Stomach smooth muscle (tissue), 2 donors: ENCODE results near the gene TNS1.
A peak's percentile ranks its signal among the peaks of the same experiment; 100 is the strongest.
"Not testable (repeated sequence)": the region's sequence is repeated elsewhere in the genome, so short reads cannot be mapped to it uniquely, and the experiment has no call there.

ENCODE experiments used
- H3K27ac ChIP-seq: one replicate; pipeline ENCODE4 v1.7.0; 2013; ENCODE audit warnings: mild to moderate bottlenecking, low read length, inconsistent platforms
- H3K27me3 ChIP-seq, 2 donors: one replicate each; pipeline ENCODE4 v1.7.0; 2013; ENCODE audit warnings: low read length in 2 of 2; ENCODE audit not compliant: insufficient read depth in 2 of 2, control insufficient read depth in 1 of 2
- H3K36me3 ChIP-seq, 2 donors: one replicate each; pipeline ENCODE4 v1.7.0; 2013; ENCODE audit warnings: low read length in 2 of 2; ENCODE audit not compliant: control insufficient read depth in 2 of 2, insufficient read depth in 2 of 2
- H3K4me1 ChIP-seq: one replicate; pipeline ENCODE4 v1.7.0; 2013; ENCODE audit warnings: low read length; ENCODE audit not compliant: control insufficient read depth, insufficient read depth
- H3K4me3 ChIP-seq, 2 donors: one replicate each; pipeline ENCODE4 v1.7.0; 2013; ENCODE audit warnings: low read length in 2 of 2
- H3K9ac ChIP-seq, 2 donors: one replicate each; pipeline ENCODE4 v1.7.0; 2013; ENCODE audit warnings: low read length in 2 of 2, mild to moderate bottlenecking in 1 of 2
- H3K9me3 ChIP-seq, 2 donors: one replicate each; pipeline ENCODE4 v1.7.0; 2013; ENCODE audit warnings: low read length in 2 of 2; ENCODE audit not compliant: control insufficient read depth in 2 of 2
- donor health status: healthy.
- donor health status: Pancreatic carcinoma.

TNS1 gene

DNA sequence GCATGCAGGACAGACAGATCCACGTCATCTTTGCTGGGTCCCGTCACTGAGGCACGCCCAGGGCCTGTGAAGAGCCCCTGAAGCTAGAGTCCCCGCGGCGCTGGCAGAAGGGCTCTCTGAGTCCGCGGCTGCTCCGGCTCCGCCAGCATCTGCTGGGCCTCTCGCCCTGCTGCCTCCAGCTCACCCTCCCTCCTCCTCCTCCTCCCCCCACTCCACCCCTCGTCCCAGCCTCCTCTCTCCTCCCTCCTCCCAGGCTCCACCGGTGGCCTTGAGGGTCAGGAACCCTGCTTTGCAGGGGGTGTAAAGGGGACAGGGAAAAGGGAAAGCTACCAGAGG, at the start of gene TNS1:
Gene TNS1, minus strand, starts transcription at position 151 of the 336 bp plus-strand sequence. Its CDS starts 123 bp downstream, at position 28.
- H3K9me3 ChIP-seq, result no peaks in the 10 kb centered on the region
- H3K36me3 ChIP-seq, result no peaks in the 10 kb centered on the region
- H3K4me3 ChIP-seq, result peak within 1 kb of the TSS; percentile 18 to 62
- H3K27me3 ChIP-seq, result peaks cover 0 to 7% of the 10 kb centered on the region in 2 donors
- H3K4me1 ChIP-seq, result peaks cover 16% of the 10 kb centered on the region
- peak within 1 kb of the TSS; percentile 14 to 29 for H3K9ac ChIP-seq
- H3K27ac ChIP-seq, result no peak within 1 kb of the TSS

DNA sequence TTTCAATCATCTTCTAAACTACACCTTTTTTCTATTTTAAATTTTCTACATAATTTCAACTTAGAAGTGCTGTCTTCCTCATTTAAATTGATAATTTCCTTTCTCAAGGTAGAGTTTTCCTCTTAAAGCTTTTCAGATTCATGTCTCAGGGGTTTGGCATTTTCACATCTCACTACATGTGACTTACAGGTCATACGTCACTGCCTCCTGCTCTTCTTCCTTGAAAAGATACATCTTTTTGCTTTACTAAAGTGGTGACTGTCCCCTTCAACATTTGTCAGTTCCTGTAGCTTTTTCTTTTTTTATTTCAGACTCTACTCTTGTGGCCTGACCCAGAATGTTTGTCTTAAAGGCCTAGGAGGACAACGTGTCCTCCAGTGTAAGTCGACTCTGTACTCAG, 49.1 kb upstream of the TNS1 start:
- no peak overlapping the region for H3K4me3 ChIP-seq
- H3K4me1 ChIP-seq, result no peaks in the 10 kb centered on the region
- no peak overlapping the region for H3K9ac ChIP-seq
- H3K27me3 ChIP-seq, result no peaks in the 10 kb centered on the region
- no peak overlapping the region for H3K27ac ChIP-seq
- H3K9me3 ChIP-seq, result peaks cover 6 to 10% of the 10 kb centered on the region in 2 donors
- H3K36me3 ChIP-seq, result no peaks in the 10 kb centered on the region

DNA sequence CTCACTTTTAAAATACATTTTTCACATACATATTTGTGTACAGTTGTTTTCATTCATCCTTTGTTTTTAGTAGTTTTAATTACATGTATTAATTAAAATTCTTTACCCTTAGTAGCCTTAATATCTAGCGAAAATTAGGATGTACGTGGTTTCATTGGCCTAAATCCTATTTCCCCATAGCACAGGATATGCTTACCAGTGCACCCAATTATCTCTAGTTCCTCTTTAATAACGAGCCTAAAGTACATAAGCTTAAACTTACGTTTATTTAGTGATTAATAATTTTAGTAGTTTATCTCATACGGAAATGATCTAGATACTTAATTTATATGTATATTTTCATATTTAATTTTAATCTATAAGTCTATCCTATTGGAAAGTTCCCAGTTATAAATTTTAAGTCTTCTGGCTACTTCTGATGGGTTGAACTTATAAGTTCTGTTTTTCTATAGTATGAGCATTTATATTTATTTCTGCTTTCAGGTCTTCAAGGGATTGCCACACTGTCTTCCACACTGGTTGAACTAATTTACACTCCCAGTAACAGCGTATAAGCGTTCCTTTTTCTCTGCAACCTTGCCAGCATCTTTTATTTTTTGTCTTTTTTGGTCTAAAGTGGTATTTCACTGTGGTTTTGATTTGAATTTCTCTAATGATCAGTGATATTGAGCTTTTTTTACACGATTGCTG, 44.9 kb upstream of the TNS1 start:
- H3K4me1 ChIP-seq, result no peaks in the 10 kb centered on the region
- no peaks in the 10 kb centered on the region for H3K27me3 ChIP-seq
- H3K27ac ChIP-seq, result no peak overlapping the region
- no peak overlapping the region for H3K9ac ChIP-seq
- H3K36me3 ChIP-seq, result no peaks in the 10 kb centered on the region
- H3K9me3 ChIP-seq, result peaks cover 6 to 10% of the 10 kb centered on the region in 2 donors
- H3K4me3 ChIP-seq, result no peak overlapping the region

DNA sequence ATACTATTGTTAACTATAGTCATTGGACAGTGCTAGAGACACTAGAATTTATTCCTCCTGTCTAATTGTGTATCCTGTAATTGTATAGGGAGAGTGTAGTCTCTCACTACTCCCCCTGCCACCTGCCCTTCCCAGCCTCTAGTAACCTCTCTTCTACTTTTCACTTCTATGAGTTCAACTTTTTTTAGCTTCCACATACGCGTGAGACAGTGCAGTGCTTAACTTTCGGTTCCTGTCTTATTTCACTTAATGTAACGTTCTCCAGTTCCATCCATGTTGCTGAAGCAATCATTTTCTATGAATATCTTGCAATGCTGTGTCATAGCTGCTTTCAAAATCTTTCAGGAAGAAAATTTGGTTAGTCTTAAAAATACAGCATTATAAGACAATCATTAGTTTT, 43.4 kb upstream of the TNS1 start:
- Histone ChIP-seq H3K36me3 (no peaks in the 10 kb centered on the region), H3K4me3 (no peak overlapping the region), H3K9me3 (peaks cover 6 to 10% of the 10 kb centered on the region in 2 donors), H3K27ac (no peak overlapping the region), H3K27me3 (no peaks in the 10 kb centered on the region), H3K4me1 (no peaks in the 10 kb centered on the region), H3K9ac (no peak overlapping the region)

DNA sequence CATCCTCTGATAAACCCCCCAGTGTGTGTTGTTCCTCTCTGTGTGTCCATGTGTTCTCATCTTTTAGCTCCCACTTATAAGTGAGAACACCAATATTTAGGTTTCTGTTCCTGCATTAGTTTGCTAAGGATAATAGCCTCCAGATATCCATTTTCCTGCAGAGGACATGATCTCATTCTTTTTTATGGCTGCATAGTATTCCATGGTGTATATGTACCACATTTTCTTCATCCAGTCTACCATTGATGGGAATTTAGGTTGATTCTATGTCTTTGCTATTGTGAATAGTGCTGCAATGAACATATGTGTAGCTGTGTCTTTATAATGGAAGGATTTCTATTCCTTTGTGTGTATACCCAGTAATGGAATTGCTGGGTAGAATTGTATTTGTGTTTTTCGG, 41.8 kb upstream of the TNS1 start:
- H3K27ac ChIP-seq, H3K4me1 ChIP-seq, H3K9me3 ChIP-seq, H3K36me3 ChIP-seq, H3K4me3 ChIP-seq, H3K27me3 ChIP-seq, H3K9ac ChIP-seq: not testable (repeated sequence)

DNA sequence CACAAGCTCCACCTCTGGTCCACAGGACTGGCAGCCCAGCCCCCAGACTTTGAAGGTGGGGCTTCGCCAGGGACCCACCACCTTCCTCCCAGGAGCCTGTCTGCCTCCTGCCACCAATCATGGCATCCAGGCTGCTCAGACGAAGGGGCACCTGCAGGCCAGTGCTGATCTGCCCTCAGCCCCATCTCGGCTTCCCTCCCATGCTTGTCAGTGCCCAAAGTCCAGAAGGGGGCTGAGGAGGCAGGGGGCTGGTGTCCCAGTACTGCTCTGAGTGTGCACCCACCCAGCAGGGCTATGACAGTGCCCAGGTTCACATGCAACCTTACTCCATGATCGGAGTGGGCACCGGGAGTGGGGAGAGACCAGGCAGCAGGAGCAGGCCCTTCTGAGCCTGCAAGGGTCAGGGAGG, 40.9 kb upstream of the TNS1 start:
- H3K4me3 ChIP-seq, result no peak overlapping the region
- H3K9ac ChIP-seq, result no peak overlapping the region
- no peak overlapping the region for H3K27ac ChIP-seq
- H3K9me3 ChIP-seq, result no peaks in the 10 kb centered on the region
- no peaks in the 10 kb centered on the region for H3K4me1 ChIP-seq
- H3K36me3 ChIP-seq, result no peaks in the 10 kb centered on the region
- H3K27me3 ChIP-seq, result no peaks in the 10 kb centered on the region

DNA sequence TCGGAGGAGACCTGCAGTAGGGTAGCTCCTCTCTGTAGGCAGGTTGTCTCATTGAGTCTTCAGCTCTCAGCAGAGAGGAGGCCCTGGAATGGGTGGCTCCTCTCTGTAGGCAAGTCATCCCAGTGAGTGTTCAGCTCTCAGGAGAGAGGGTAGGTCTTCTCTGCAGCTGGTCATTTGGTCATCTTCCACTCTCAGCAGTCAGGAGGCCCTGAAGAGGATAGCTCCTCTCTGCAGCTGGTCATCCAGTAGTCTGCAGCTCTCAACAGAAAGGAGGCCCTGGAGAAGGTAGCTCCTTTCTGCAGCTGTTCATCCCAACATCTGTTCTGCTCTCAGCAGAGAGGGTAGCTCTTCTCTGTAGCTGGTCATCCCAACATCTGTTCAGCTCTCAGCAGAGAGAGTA, 40.3 kb upstream of the TNS1 start:
- Histone ChIP-seq H3K27me3 (no peaks in the 10 kb centered on the region), H3K4me1 (no peaks in the 10 kb centered on the region), H3K4me3 (no peak overlapping the region), H3K36me3 (no peaks in the 10 kb centered on the region), H3K9me3 (no peaks in the 10 kb centered on the region), H3K27ac (no peak overlapping the region), H3K9ac (no peak overlapping the region)

DNA sequence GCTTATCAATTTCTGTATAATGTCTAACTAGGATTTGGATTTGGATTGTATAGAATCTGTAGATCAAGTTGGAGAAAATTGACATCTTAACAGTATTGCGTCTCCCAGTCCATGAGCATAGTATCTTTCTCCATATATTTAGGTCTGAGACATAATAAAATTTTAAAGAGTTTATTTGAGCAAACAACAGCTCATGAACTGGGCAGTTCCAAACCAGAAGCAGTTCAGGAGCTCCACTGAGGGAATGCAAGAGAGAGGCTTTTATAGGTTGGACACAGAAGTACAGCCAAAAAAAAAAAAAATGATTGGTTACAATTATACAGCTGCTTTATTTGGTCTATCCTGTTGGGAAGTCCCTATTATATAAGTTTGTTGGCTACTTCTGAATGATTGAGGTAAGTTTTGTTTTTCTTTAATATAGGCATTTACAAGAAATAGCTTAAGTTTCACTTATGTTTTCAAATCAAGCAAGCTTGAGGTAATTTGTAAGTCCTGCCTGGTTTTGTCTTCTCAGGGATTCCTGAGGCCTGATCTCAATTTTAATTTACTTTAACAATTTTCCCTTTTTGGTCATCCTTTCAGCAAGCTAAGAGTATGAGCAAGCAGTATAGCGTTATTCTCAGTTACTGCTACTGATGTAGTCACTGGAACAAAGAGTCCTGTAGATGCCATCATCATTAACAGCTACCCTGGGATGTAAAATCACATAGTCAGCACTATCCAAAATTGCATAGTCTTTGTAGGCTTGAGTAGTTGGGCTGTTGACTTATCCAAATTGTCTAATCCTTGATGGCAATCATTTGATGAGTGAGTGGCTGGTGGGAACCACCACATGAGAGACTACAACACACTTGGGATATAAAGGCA, 38.7 kb upstream of the TNS1 start:
- H3K27ac ChIP-seq, result no peak overlapping the region

DNA sequence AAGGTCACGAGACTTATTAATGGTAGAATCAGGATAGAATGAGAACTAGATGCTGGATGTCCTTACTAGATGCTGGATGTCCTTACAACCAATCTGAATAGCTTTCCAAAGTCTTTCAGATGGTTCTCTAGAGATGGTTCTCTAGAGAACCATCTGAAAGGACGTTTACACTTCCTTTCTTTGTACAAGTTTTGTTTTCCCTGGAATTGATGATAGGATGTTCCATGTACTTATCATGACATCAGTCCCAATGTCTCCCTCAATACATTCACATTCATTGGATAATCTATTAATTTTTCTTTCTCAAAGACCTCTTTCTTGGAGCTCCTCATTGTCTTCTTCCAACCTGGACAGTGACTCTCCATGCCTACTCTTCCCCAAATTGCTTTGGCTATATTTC, 38.1 kb upstream of the TNS1 start:
- H3K9ac ChIP-seq, result no peak overlapping the region
- H3K27ac ChIP-seq, result no peak overlapping the region
- H3K36me3 ChIP-seq, result no peaks in the 10 kb centered on the region
- no peaks in the 10 kb centered on the region for H3K9me3 ChIP-seq
- H3K4me3 ChIP-seq, result no peak overlapping the region
- H3K27me3 ChIP-seq, result no peaks in the 10 kb centered on the region
- no peaks in the 10 kb centered on the region for H3K4me1 ChIP-seq

More for the DNA sequence above, 38.7 kb upstream of the TNS1 start:
- H3K27me3 ChIP-seq, result no peaks in the 10 kb centered on the region
- no peak overlapping the region for H3K4me3 ChIP-seq
- H3K9ac ChIP-seq, result no peak overlapping the region
- no peaks in the 10 kb centered on the region for H3K4me1 ChIP-seq
- H3K36me3 ChIP-seq, result no peaks in the 10 kb centered on the region
- no peaks in the 10 kb centered on the region for H3K9me3 ChIP-seq

DNA sequence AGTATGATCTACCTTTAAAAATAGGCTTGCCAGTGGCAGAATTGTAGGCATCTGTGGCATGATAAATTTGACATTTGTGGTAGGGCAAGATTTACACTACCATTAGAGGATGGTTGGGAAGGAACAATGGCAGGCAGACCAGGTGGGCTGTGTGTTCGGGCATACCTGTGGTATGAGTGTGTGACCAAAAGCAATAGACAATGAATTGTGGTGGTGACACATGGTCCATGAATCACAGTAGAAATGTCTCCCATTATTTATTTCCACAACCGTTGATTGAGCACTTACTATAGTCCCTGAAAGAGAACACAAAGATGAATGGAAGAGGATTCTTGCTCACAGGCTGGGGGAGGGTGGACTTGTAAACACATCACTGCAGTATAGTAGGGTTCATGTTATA, 36.4 kb upstream of the TNS1 start:
- no peak overlapping the region for H3K4me3 ChIP-seq
- H3K27me3 ChIP-seq, result peaks cover 0 to 4% of the 10 kb centered on the region in 2 donors
- H3K36me3 ChIP-seq, result no peaks in the 10 kb centered on the region
- H3K4me1 ChIP-seq, result peaks cover 4% of the 10 kb centered on the region
- H3K27ac ChIP-seq, result no peak overlapping the region
- no peaks in the 10 kb centered on the region for H3K9me3 ChIP-seq
- no peak overlapping the region for H3K9ac ChIP-seq

DNA sequence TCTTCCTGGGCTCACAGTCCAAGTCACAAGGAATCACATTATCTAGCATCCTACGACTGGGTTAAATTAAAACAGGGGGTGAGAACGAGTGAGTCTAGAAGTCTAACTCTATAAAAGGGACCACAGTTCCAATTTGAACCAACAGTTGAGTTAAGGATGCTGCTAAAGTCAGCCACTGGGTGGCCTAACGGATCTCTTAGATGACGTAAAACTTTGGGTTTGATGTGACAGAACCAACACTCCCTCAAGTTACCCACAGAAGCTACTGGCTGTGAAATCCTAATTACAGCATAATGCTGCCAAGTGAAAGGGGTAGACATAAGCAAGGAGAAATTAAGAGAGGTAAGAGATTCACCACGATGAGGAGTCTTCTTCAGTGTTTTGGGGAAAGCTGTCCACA, 33.6 kb upstream of the TNS1 start:
- no peaks in the 10 kb centered on the region for H3K9me3 ChIP-seq
- H3K9ac ChIP-seq, result no peak overlapping the region
- H3K27ac ChIP-seq, result no peak overlapping the region
- no peaks in the 10 kb centered on the region for H3K36me3 ChIP-seq
- H3K4me3 ChIP-seq, result no peak overlapping the region
- H3K4me1 ChIP-seq, result peaks cover 4% of the 10 kb centered on the region
- peaks cover 0 to 7% of the 10 kb centered on the region in 2 donors for H3K27me3 ChIP-seq
